Measurements from ENCODE around the gene GNB1.

DNA sequence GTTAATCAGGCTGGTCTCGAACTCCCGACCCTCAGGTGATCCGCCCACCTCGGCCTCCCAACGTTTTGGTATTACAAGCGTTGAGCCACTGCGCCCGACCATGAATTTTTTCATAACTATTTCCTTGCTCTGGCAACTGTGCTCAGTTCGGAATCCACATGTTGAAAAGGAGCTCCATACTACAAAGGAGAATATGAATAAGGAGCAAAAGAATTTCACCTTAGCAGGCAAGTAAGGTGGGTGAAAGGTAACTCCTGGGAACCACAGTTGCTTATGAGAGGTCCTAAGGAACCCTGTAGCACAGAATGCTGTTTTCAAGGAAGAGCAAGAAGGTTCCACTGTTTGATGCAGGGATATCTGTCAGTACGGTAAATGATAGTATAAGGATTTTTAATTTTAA, 82.7 kb downstream of the GNB1 start:
- TF ChIP-seq, protein P1, sequence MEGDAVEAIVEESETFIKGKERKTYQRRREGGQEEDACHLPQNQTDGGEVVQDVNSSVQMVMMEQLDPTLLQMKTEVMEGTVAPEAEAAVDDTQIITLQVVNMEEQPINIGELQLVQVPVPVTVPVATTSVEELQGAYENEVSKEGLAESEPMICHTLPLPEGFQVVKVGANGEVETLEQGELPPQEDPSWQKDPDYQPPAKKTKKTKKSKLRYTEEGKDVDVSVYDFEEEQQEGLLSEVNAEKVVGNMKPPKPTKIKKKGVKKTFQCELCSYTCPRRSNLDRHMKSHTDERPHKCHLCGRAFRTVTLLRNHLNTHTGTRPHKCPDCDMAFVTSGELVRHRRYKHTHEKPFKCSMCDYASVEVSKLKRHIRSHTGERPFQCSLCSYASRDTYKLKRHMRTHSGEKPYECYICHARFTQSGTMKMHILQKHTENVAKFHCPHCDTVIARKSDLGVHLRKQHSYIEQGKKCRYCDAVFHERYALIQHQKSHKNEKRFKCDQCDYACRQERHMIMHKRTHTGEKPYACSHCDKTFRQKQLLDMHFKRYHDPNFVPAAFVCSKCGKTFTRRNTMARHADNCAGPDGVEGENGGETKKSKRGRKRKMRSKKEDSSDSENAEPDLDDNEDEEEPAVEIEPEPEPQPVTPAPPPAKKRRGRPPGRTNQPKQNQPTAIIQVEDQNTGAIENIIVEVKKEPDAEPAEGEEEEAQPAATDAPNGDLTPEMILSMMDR (IDR thresholded peaks at IDR 0.05; ENCODE audit: poor library complexity), result no peak
- TF ChIP-seq EZH2 (IDR thresholded peaks at IDR 0.05; ENCODE audit: borderline replicate concordance) (no peak), EZH2phosphoT487 (IDR thresholded peaks at IDR 0.05; ENCODE audit: low read depth, severe bottlenecking, unreplicated experiment) (no peak)
